HG03520 (cell line): Measurements from ENCODE around the gene C2CD4D.

Experiments used
- ATAC-seq: cut with Tn5 transposase; IDR thresholded peaks from one replicate; pipeline ENCODE4 v1.9.1; 2021; ENCODE audit warnings: mild to moderate bottlenecking, moderate library complexity; ENCODE audit not compliant: unreplicated experiment

C2CD4D gene

GRCh38 chr1:151815716-151816327 is 23.8 kb downstream of the C2CD4D start:
- ATAC-seq, result no peak

DNA sequence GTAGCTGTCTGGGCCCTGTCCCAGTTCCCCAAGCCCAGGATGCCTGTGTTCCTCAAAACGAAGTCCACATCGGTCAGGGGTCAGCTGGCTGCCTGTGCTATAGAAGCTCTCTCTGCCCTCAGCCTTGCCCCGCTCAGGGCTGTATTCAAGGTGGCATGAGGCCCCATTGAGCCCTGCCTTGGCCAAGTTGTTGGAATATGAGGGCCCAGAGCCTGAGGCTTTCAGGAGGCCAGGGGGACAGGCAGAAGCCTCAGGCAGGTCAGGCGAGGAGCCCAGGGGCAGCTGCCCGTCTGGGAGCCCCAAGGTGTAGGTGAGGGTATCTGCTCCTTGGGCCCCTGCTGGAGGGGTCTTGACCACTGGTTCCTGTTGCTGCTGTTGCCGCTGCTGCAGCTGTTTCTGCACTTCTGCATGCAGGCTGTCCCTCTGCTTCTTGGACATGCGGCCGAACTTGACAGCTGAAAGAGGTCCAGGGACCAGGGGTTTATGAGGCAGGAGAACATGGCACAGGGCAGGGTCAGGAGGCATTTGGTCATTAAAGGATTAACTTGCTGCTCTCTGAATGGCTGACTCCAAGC is 24.6 kb downstream of the C2CD4D start:
- ATAC-seq, result no peak

GRCh38 chr1:151814426-151814825 is 25.2 kb downstream of the C2CD4D start:
- no peak for ATAC-seq

- ATAC-seq, result no peak
These were observed 26.2 kb downstream of the C2CD4D start for GRCh38 chr1:151813271-151813977.

DNA sequence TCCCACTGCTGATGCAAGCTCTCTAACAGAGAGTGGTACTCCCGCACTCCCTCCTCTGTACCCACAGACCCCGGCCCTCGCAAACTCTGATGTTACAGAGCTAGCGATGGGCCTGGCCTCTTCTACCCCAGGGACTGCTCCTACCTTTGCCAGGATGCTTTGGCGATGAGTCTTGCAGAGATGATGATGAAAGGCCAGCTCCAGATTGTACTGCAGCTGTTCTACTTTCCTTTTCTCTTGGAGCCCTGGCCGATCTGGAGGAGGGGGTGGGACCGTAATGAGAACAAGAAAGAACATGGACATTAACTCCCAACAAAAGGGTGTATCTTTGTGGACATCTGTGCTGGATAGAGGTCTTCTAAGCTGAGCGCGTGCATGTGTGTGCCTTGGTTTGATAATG is 28.4 kb downstream of the C2CD4D start:
- no peak for ATAC-seq

DNA sequence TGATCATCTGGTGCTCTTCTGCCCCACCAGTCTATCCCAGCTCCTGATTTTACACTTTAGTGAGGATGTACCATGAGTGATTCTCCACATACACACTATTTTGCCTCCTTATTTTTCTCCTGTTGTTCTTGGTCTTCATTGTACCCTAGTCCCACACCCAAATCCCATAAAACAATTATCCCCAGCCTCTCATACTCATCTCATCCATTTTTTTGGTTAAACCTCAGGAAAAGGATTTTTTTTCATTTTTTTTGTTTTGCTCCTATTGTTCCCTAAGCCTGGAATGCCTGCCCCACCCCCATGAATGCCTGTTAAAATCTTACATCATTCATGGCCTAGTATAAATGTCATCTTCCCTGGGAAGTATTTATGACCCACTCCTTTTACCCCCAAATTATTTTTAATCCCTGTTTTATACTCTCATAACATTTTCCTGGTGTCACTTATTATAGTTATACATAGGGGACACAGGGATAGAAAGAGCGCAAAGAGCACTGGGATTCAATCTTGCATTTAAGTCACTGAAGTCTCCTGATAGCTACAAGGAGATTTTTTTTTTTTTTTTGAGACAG is 29.5 kb downstream of the C2CD4D start:
- no peak for ATAC-seq

- no peak for ATAC-seq
These were observed 30.2 kb downstream of the C2CD4D start for GRCh38 chr1:151809290-151809984.

DNA sequence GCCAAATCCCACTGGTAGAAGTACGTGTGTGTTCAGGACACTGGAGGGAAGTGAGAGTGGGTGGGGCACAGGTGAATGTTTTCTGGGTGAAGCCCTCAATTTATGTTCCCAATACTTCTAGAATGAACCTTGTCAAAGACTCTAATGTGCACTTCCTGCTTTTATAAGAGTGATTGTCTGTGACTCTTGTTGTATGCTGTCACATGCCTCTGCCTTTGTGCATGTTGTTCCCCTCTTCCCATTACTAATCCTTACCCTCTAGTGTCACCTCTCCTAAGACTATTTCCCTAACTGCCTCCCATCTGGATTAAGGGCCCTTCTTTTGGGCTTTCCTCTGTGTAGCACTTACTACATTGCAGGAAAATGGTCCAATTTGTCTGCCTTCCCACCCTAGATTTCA is 31.9 kb downstream of the C2CD4D start:
- no peak for ATAC-seq

- no peak for ATAC-seq
These were observed 32.5 kb downstream of the C2CD4D start for GRCh38 chr1:151807131-151807530.

DNA sequence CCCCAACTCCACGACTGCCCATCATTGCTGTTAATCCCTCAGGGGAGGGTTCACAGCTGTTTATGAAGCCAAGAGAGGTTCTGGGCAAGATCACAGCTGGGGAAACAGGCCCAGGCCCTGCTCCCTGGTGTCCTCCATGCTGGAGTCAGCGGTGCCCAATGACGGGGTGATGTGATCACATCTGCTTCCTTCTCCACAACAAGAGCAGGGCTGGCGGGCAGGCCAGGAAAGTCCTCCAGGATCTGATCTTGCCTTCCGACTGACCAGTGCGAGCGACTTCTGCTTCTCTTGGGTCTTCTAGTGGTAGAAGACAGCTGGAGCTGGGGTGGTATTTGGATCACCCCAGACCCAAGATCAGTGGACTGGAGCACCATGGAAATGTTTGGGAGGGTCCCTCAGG is 33.5 kb downstream of the C2CD4D start:
- no peak for ATAC-seq

- ATAC-seq, result no peak
These were observed 34.4 kb downstream of the C2CD4D start, which contains the start of gene LINGO4 for GRCh38 chr1:151805066-151805820. TSS of gene LINGO4 (minus strand) at chr1:151805419. CDS start at chr1:151802704, 2,715 bp downstream.

- no peak for ATAC-seq
These were observed 35.7 kb downstream of the C2CD4D start for GRCh38 chr1:151803915-151804314.

DNA sequence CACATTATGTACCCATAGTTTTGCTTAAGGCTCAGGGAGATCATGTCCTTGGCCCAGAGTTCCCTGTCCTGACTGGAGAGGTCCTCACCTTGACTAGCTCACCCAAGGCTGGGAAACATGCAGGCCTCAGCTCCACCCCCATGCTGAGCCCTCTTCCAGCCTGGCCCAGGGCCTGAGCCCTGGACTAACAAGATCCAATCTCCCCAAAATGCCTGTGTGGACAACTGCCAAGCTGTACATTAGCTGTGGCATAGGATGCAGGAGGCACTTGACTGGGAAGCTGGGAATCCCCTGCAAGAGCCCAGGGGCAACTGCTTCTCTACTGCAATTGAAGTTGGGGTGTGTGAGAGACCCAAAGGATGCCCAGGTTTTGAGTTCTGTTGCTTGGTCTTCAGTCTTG is 36.5 kb downstream of the C2CD4D start:
- no peak for ATAC-seq

DNA sequence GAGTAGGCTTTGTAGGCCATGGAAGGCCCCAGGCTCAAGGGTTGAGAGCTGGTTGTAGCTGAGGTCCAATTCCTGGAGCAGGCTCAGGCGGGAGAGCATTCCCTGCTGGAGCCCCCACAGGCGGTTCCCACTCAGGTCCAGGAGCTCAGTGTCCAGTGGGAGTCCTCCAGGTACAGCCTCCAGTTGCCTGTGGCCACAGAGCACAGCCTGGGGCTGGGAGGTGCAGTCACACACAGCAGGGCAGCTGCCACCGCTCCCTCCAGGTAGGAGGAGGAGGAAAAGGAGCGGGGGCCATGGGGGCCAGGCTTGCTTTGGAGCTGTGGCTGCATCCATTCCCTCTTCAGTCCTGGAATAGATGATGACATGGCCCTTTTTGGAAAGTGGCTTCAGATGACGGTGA is 37.2 kb downstream of the C2CD4D start:
- no peak for ATAC-seq

DNA sequence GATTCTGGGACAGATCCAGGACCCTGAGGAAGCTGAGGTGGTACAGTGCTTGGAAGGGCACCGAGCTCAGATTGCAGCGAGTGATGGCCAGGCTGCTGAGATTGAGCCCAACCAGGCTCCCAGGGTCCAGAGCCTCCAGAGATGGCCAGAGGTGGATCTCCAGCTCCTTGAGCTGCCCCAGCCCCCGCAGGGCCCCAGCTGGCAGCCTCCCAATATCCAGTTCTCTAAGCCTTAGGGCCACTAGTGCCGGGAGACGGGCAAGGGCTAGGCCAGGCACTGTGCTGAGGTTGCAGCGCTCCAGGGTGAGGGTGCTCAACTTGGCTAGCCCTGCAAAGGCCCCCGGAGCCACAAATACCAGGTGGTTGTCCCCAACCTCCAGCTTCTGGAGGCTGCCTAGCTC is 37.8 kb downstream of the C2CD4D start:
- no peak for ATAC-seq

- no peak for ATAC-seq
These were observed 38.3 kb downstream of the C2CD4D start for GRCh38 chr1:151801310-151801820.

DNA sequence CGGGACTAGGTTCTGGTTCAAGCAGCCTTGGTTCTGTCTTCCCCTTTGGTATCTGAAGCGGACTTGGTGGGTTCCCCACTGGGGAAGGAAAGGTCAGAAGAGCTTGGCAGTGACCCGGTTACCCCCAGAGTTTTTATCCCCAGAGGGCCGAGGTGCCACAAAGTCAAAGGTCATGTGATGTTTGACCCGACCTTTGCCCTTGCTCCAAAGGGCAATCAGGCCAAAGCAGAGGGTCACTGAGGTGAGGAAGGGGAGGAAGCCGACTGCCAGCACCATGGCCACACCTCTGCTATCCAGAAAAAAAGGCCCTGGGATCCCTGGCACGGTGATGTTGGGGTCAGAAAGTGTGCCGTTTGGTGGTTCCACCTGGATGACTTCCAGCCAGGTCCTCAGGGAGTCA is 38.8 kb downstream of the C2CD4D start:
- no peak for ATAC-seq

- no peak for ATAC-seq
These were observed 40.2 kb downstream of the C2CD4D start for GRCh38 chr1:151799179-151800022.

DNA sequence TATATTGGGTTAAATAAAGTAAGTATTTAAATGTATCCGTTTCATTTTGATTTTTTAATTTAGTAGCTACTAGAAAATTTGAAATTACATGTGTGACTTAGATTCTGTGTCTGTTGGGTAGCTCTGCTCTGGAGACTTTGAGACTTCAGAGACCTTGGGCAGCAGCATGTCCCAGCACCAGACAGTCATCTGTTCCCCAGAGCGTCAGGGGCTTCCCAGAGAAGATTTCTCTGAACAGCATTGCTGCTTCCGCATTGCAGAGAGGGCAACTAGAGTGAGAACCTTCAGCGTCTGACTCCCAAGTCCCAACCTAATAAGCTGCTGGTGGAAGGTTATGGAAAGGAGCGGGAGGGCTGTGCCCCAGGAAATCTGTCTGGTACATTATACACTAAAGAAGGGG is 41.0 kb downstream of the C2CD4D start:
- no peak for ATAC-seq
